NCI-H748 (cell line): ENCODE results near the gene GLIPR1L1.
A peak's percentile ranks its signal among the peaks of the same experiment; 100 is the strongest.
"Not testable (repeated sequence)": the region's sequence is repeated elsewhere in the genome, so short reads cannot be mapped to it uniquely, and the experiment has no call there.

Source experiments
- DNase-seq: peaks from one replicate; lab custom pipeline; 2025; ENCODE audit not compliant: unreplicated experiment; lab: John Stamatoyannopoulos, UW

The GLIPR1L1 gene, protein sequence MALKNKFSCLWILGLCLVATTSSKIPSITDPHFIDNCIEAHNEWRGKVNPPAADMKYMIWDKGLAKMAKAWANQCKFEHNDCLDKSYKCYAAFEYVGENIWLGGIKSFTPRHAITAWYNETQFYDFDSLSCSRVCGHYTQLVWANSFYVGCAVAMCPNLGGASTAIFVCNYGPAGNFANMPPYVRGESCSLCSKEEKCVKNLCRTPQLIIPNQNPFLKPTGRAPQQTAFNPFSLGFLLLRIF

DNA sequence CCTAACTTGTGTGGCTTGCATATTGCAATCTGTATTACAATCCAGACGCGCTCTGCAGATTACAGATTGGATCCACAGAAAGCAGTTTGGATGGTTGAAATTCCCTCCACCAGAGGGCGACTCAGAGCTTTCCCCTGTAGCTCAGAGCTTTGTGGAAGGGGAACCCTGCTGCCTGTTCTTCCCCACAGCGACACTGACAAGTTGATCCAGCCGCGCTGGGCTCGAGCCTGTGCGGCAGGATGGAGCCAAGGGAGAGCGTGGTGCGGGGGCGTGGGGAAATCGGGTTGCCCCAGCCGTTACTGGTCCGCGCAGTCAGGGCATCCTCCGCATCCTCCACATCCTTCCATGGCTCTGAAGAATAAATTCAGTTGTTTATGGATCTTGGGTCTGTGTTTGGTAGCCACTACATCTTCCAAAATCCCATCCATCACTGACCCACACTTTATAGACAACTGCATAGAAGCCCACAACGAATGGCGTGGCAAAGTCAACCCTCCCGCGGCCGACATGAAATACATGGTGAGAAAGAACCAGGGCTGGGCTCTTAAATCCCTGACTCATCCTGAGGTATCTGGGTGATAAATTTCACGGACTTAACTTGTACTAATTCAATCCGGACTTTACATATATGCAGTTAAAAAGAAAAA lies at the start of gene GLIPR1L1:
TSS of gene GLIPR1L1 (plus strand) at position 287 of the 647 bp plus-strand sequence. CDS start at position 346, 59 bp downstream.
- peak; percentile 90 for DNase-seq

DNA sequence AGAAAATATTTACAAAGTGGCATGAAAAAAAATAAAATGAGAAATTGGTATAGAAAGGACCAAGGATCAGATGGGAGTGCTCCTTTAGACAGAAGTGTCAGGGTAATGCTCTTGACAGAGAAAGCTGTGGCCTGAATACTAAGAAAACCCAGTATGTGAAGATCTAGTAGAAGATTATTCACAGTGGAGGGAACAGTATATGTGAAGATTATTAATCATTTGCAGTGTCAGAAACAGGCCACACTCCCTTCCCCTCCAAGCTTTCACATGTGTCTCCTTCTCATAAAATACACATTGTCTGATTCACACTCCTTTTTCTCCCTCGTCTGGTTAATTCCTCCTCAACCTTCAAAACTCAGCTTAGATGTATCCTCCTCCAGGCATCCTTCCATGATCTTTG lies 45.6 kb upstream of the GLIPR1L1 start:
- DNase-seq: no peak

DNA sequence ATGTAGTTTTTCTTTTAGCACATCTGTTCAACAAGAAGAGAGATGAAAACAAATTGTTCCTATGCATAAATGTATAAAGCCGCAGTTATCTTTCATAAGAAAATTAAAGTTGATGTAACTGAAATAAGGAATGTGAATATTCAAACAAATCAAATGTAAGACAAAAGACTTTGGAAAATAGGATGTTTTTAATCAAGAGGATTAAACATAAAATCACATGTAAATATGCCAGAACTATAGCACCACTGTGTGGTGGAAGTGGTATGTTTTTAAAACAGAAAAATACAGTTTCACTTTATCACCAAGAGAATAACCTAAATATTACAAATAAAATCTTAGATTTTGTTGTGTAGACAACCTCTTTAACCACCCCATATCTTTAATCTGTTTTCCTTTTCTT lies 44.7 kb upstream of the GLIPR1L1 start:
- no peak for DNase-seq

DNA sequence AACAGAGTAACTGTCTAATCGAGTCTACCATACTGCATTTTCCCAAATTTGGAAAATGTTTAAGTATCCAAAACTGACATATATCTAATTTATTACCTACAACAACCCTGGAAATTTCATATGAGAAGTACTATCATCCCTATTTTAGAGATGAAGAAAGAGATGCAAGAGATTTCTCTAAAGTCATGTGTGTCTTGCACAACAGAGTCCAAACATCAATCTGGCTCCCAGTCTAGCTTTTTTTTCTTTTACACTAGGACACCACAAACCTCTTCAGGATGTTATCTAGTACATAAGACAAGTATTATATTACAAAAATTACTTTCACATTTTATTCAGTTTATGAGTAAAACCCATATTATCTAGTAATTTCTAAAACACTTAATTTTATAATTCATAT lies 43.5 kb upstream of the GLIPR1L1 start:
- no peak for DNase-seq

DNA sequence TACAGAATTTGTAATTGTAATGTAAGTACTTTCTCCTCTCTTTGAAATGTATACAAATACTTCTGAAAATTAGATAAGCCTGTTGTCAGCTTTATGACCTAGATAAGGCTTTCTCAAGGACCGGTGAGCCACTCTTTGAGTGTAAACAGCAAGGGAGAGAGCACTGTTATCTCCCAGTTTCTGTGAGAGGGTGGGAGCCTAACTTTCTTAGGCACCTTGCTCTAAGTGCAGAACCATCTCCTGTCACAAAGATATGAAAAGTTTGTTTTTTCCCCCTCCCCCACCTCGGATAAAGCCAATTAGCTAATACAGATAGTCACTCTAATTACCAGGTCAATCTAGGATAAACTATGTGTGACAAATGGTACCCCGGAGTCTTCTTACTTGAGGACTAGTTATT lies 40.1 kb upstream of the GLIPR1L1 start:
- DNase-seq: no peak

DNA sequence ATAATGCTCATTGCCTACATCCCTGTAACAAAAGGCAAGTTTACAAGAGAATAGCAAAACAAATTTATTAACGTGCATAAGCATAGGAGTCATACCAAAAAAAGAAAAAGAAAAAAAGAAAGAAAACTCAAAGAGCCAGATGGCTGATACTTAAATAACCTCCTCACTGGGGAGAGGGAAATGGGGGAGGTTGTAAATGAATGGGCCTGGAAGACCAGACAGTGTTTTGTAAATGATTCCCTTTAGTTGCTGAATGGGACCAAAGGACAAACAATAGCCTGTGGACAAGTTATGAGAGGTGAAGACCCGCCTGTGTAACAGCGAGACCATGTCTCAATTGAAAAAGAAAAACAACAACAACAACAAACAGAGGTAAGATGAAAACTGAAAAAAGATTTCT lies 39.7 kb upstream of the GLIPR1L1 start:
- DNase-seq: no peak

DNA sequence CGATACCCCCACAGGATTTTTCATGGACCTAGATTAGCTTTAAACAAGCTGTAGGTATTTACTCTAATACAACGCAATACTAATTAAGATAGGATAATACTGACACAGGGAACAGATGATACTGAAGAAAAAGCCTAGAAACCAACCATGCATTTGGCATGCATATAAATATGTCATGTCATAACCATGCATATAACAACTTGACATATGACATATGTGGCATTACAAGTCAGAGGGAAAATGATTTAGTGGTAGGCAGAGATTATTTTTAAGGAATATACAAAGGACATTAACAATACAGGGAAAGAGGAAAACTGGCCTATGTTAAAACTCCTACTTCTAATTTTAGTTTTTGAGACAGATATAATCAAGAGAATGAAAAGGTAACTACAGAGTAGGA lies 32.2 kb upstream of the GLIPR1L1 start:
- DNase-seq: no peak

DNA sequence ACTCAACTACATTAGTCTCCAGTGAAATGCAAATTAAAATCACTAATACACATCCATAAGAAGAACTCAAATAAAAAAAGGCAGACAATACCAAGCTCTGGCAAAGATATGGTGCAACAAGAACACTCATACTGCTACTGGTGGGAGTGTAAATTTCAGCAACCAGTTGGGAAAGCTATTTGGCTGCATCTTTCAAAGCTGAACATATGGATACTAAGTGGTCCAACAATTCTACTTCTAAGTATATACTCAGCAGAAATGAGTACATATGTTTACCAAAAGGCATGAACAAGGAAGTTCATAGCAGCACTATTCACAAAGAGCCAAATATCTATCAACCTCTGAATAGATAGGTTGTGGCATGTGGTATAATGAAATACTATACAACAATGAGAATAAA lies 31.7 kb upstream of the GLIPR1L1 start:
- no peak for DNase-seq

DNA sequence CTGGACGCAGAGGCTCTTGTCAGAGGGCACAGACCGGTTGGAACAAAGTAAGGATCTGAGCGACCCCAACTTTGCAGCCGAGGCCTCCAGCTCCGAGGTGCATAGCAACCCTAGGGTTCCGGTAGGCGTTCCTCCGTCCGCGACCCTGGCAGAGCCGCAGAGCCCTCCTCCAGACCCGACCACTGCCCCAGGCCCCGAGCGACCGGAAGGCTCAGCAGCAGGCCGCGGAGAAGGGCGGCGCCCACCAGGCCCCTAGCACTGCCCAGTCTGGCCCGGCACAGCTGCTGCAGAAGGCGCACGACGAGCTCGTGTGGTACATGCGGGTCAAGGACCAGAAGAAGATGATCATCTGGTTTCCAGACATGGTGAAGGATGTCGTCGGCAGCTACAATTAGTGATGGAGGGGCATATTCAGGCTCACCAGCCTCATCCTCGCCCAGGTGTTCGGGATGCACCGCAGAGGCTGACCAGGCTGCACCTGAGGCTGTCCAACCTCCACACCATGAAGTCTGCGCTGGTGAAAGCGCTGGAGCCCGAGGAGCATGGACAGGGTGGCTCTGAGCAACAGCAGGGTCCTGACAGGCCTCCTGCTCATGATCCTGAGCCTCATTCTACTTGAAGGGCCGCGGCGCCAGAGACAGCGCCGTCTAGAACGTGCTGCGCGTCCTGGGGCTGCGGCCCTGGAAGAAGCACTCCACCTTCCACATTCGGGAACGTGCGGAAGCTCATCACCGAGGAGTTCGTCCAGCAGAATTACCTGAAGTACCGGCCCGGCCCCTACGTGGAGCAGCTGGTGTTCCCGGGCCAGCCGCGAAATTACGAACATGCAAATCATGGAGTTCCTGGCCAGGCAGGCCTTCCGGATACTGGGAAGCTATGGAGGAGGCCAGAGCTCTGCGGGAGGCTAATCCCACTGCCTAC lies 28.8 kb upstream of the GLIPR1L1 start:
- no peak for DNase-seq

DNA sequence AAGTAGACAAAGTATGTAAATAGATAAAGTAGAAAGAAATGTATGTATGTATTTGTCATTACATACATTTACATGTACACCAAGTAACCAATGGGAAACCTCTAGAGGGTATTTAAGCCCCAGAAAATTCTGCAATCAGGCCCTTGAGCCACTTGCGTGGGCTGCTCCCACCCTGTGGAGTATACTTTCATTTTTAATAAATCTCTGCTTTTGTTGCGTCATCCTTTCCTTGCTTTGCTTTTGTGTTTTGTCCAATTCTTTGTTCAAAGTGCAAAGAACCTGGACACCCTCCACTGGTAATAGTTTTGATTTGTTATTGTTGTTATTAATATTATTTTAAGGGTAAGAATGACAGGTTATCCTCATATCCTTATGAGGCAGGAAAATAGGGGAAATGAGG lies 26.2 kb upstream of the GLIPR1L1 start:
- DNase-seq: no peak

DNA sequence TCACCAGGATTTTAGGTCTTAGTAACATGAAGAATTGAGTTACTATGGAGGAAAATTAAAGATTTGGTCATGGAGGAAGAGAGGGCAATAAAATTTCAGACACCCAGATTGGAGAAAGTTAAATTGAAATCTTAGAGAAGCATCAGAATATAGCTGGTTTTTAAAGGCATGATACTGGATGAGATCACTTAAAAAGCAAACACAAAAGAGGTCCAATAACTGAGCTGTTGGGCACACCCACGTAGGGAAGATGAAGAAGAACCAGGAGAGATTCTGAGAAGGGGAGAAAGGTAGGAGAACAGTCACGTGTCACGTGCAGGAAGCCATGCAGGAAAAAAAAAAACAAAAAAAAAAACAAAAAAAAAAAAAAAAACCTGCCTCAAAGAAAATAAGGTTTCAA lies 23.1 kb upstream of the GLIPR1L1 start:
- DNase-seq: no peak

DNA sequence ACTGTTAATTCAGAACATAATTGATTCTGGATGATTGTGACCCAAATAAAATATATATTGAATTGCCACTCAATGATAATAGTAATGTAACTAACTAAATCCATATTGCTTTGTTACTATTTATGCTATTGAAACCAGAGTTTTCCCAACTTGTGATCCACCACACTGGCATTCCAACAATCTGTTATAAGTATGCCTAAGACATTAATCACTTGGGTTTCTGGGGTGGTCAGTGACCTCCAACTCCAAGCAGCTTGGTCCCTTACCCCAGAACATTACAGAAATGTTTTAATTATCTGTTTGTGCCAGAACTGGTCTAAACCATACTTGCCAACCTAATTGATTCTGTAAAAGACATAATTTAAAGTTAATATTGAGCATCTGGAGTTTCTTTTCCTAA lies 19.0 kb upstream of the GLIPR1L1 start:
- no peak for DNase-seq

DNA sequence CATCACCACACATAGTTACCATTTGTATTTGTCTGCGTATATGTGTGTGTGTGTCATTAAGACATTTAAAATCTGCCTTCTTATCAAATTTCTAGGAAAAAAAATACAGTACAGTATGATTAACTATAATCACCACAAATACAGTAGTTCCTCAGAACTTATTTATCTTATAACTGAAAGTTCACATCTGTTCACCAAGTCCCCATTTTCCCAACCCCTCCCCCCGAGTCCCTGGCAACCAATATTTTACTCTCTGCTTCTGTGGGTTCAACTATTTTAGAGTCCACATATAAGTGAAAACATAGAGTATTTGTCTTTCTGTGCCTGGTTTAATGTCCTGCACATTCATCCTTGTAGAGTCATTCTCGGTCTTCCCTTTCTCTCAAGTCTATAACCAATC lies 16.7 kb upstream of the GLIPR1L1 start:
- no peak for DNase-seq

DNA sequence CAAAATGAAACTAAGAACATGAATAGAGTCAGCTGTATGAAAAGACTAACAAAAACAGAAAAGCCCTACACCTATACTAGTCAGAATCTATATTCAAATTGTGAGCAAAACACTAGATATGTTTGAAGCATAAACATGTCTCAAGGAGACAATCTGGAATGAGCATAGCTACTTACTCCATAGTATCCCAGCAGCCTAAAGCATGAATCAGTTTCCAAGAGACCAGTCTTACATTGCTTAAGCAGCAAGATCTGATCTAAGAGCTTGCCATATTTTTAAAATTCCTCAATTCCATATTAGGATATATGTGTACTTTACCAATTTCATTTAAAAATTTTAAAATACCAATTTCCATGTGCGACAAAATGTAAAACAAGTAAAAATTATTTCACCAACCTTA lies 12.0 kb upstream of the GLIPR1L1 start:
- no peak for DNase-seq

DNA sequence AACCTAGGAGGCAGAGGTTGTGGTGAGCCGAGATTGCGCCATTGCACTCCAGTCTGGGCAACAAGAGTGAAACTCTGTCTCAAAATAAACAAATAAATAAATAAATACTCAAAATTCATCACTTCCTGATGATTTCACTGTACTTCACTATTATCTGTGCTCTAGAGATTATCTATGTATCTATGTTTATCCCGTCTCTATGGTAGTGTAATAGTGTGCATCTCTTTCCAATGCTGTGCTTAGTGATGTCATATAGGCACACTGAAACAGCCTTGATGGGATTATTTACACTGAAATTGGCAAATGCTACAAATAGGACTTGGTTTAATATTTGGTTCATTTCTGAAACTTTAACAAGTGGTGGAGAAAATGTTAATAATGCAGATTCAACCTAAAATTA lies 10.8 kb upstream of the GLIPR1L1 start:
- DNase-seq: no peak

DNA sequence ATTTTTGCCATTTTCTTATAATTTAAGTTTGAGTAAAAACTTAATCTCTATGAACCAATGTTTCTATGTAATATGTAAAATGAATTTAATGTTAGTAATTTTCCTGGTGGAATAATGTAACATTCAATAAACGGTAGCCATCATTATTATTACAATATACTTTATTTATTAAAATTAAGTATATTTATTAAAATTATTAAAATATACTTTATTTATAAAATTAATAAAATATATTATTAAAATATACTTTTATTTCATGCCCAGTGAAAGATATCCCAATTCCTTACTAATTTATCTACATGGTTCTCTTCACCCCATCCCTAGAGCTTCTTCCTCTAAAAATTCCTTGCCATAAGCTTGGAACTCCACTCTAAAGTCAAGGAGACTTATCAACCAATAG lies 6.8 kb upstream of the GLIPR1L1 start:
- DNase-seq: no peak

DNA sequence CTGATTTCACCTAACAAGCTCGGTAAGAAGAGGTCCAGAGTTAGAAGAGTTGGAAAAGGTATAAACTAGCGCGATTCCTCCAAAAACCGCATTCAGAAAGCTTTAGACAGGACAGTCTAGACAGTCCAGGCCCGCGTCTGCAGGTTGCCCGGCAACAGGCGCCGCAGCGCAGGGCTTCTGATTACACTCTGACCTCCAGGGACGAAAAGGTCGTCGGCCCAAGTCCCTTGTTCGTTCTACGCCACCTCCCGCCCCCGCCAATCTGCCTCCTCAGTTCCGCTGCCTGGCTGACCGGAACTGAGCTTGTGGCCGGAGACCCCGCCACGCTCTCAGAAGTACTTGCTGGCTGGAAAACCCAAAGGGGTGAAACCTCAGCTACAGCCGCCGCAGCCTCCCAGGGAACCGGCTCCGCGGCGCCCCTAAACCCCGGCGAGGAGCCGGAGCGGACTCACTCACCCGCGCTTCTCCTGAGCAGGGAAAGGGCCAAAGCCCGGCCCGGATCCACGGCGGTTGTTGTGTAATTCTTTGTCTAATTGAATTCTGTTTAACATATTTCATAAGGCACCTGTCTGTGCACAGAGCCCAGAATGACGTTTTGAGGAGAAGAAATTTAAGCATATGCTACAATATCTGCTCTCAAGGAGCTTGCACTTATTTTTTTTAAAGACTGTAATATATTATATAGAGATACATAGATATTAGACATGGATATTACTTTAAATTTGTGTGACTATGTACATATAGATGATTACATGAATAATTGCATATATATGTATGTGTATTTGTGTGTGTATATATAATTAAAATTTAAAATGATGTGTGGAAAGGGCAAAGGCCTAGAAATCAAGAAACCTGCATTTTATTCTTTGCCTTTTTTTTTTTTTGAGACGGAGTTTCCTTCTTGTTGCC lies 4.3 kb upstream of the GLIPR1L1 start, which contains the start of gene CAPS2:
TSS of gene CAPS2 (minus strand) at position 407 of the 909 bp plus-strand sequence. CDS start 3,826 bp downstream, outside the sequence.
- peak; percentile 51 for DNase-seq

DNA sequence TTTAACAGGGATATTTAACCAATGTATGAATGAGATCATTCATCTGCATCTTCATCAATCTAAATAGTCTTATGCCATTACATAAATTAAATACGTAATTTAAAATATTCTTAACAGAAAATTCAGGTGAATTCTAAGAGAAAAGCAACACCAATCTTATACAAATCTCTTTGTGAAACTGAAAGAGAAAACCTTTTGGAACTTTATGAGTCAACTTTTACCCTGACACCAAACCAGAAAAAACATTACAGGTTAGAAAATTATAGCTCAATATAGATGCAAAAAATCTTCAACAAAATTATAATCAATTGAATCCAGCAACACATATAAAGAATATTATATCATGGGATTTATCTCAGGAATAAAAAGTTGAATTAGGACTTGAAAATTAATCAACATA lies 3.4 kb downstream of the GLIPR1L1 start:
- no peak for DNase-seq

DNA sequence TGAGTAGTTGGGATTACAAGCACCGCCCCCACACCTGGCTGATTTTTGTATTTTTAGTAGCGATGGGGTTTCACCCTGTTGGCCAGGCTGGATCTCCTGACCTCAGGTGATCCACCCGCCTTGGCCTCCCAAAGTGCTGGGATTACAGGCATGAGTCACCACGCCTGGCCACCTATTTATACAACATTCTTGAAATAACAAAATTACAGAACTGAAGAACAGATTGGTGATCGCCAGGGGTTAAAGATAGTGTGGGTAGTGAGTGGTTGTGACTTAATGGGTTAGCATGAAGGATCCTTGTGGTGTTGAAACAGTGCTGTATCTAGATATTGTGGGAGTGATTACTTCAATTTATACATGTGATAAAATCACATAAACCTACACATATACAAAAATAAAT lies 7.4 kb downstream of the GLIPR1L1 start:
- DNase-seq: no peak

DNA sequence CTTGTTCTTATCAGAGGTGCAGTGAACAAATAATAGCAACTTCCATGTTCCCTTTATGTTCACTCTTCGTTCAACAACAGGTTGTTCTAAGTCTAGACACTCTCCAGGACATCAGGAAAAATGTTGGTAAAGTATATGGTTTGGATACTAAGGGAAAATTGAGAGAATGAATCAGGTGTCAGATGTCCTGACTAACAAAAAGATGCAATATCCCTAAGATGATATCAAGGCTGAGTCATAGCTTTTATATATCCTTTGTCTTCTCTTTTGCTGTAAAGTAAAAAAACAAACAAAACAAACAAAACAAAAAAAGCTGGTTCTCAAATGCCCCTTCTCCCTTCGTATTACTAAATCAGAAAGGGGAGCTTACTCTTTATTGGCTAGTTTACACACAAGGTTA lies 11.1 kb downstream of the GLIPR1L1 start:
- DNase-seq: no peak

DNA sequence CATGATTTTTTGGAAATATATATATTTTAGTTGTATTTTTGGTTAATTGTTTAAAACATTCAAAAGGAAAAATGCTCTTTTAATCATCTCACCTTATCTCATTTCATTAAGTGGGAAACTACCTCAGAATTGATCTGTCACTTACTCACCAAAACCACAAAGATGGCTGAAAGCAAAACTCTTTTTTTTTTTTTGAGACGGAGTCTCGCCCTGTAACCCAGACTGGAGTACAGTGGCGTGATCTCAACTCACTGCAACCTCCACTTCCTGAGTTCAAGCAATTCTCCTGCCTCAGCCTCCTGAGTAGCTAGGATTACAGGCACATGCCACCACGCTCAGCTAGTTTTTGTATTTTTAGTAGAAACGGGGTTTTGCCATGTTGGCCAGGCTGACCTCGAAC lies 11.7 kb downstream of the GLIPR1L1 start:
- DNase-seq: not testable (repeated sequence)
